ENCODE data around the gene TMEM233.

DNA sequence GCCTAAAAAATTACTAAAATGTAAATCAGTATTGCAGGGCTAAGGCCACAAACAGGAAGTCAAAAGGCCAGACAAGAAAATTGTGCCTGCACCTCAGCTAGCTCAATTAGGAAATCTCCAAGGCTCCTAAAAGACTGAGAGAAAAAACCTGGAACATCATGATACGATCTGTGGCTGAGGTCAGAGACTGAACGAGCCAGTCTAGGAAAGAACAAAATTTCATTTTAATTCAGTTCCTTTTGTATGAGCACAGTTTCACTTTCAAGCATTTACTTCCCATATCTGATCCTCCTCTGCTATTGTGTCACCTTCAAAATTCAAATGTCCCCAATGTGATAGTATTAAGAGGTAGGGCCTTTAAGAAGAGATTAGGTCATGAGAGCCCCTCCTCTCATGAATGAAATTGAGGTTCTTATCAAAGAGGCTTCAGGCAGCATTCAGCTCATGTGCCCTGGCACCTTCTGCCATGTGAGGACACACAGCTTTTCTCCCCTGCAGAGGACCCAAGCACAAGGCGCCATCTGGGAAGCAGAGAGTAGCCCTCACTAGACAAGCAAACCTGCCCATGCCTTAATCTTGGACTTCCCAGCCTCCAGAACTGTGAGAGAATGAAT lies 89.2 kb downstream of the TMEM233 start:
- TF ChIP-seq EZH2 (IDR thresholded peaks at IDR 0.05; ENCODE audit: borderline replicate concordance) (no peak), EZH2phosphoT487 (IDR thresholded peaks at IDR 0.05; ENCODE audit: low read depth, severe bottlenecking, unreplicated experiment) (no peak)
- TF ChIP-seq, protein P1, sequence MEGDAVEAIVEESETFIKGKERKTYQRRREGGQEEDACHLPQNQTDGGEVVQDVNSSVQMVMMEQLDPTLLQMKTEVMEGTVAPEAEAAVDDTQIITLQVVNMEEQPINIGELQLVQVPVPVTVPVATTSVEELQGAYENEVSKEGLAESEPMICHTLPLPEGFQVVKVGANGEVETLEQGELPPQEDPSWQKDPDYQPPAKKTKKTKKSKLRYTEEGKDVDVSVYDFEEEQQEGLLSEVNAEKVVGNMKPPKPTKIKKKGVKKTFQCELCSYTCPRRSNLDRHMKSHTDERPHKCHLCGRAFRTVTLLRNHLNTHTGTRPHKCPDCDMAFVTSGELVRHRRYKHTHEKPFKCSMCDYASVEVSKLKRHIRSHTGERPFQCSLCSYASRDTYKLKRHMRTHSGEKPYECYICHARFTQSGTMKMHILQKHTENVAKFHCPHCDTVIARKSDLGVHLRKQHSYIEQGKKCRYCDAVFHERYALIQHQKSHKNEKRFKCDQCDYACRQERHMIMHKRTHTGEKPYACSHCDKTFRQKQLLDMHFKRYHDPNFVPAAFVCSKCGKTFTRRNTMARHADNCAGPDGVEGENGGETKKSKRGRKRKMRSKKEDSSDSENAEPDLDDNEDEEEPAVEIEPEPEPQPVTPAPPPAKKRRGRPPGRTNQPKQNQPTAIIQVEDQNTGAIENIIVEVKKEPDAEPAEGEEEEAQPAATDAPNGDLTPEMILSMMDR (IDR thresholded peaks at IDR 0.05; ENCODE audit: poor library complexity): no peak
